HCT116 (cell line): ENCODE data around the gene CLASP1. TPM values are rescaled to one million over a fixed set of nuclear protein-coding genes. Genes with fewer than 3 reads are reported as not detected.

Experiments used
- ATAC-seq: fragments of 200-7000 bp; cut with Tn5 transposase; 2 replicates; pipeline ENCODE4 v1.9.1; 2020; ENCODE audit warnings: mild to moderate bottlenecking, moderate library complexity
- BruUV-seq: library from RNA; stranded (reverse); fragments of 400-500 nt; replicated peaks from 2 replicates; lab custom pipeline; 2021; lab: Mats Ljungman, UMichigan
- CTCF ChIA-PET: fragments of 300-600 bp; sonication (Branson Sonifier 250); formaldehyde crosslinking; loops from one replicate; lab custom pipeline; 2021; ENCODE audit warnings: antibody characterized with exemption; lab: Charles Lee
- POLR2A ChIA-PET: fragments of 300-600, 350-600 bp; sonication (Branson Sonifier 250); formaldehyde crosslinking; loops from one replicate; lab custom pipeline; 2021; ENCODE audit warnings: antibody characterized with exemption; lab: Charles Lee
- RAD21 ChIA-PET, 2 experiments: fragments of 300-600 bp; sonication (Branson Sonifier 250); formaldehyde crosslinking; loops; one replicate each; lab custom pipeline; 2023; ENCODE audit warnings: low total read pairs in 2 of 2; ENCODE audit not compliant: uncharacterized antibody in 2 of 2, unreplicated experiment in 2 of 2, low non-redundant PET in 1 of 2; lab: Charles Lee
- DNase-seq: peaks from one replicate; pipeline ENCODE4 v3.0.0-alpha.2; 2010; ENCODE audit warnings: low read depth, low spot score
- H2AFZ ChIP-seq: fragments of 200-600 bp; shearing (Covaris generic), sonication (generic); 2 replicates; pipeline ENCODE4 v1.6.1; 2017; ENCODE audit warnings: low read depth, mixed run types, mixed read lengths, antibody characterized with exemption, low read length; ENCODE audit not compliant: poor library complexity, severe bottlenecking
- H3K27ac ChIP-seq: 2 replicates; pipeline ENCODE4 v1.5.1; 2012; ENCODE audit warnings: low read depth, low read length
- H3K27me3 ChIP-seq: fragments of 200-600 bp; sonication (generic); 2 replicates; pipeline ENCODE4 v1.6.1; 2016; ENCODE audit warnings: mixed run types, low read length, mixed read lengths; ENCODE audit not compliant: insufficient read depth
- H3K36me3 ChIP-seq, 2 experiments: fragments of 200-500 bp in 1 of 2; fragments of 200-600 bp in 1 of 2; sonication (Bioruptor generic) in 1 of 2; sonication (generic) in 1 of 2; 2 replicates each; pipeline versions ENCODE4 v1.5.1 to v1.6.1; 2014 to 2016; ENCODE audit warnings: low read length in 2 of 2, inconsistent platforms in 1 of 2, mixed read lengths in 1 of 2, mixed run types in 1 of 2; ENCODE audit not compliant: insufficient read depth in 2 of 2, control insufficient read depth in 1 of 2
- H3K4me1 ChIP-seq, 2 experiments: fragments of 200-600 bp in 1 of 2; sonication (generic) in 1 of 2; 2 replicates each; pipeline versions ENCODE4 v1.5.1 to v1.6.1; 2012 to 2017; ENCODE audit warnings: low read length in 2 of 2, inconsistent platforms in 1 of 2, mild to moderate bottlenecking in 1 of 2, mixed read lengths in 1 of 2, mixed run types in 1 of 2, moderate library complexity in 1 of 2; ENCODE audit not compliant: insufficient read depth in 2 of 2, control insufficient read depth in 1 of 2
- H3K4me2 ChIP-seq: fragments of 200-600 bp; sonication (generic); 2 replicates; pipeline ENCODE4 v1.6.1; 2017; ENCODE audit warnings: mixed run types, low read length, mixed read lengths
- H3K4me3 ChIP-seq, 2 experiments: fragments of 200-600 bp in 1 of 2; sonication (generic) in 1 of 2; replicated peaks in 1 of 2; 2 replicates each; pipeline ENCODE4 v1.5.1; 2011 to 2016; ENCODE audit warnings: low read length in 2 of 2, control low read depth in 1 of 2, low read depth in 1 of 2, mild to moderate bottlenecking in 1 of 2, mixed read lengths in 1 of 2, mixed run types in 1 of 2
- H3K79me2 ChIP-seq: fragments of 200-600 bp; sonication (generic); 2 replicates; pipeline ENCODE4 v1.6.1; 2017; ENCODE audit warnings: mild to moderate bottlenecking, mixed run types, low read length, moderate library complexity, mixed read lengths; ENCODE audit not compliant: insufficient read depth
- H3K9ac ChIP-seq: fragments of 200-600 bp; sonication (generic); 2 replicates; pipeline ENCODE4 v1.6.1; 2016; ENCODE audit warnings: low read length, mixed read lengths
- H3K9me2 ChIP-seq: fragments of 200-600 bp; sonication (generic), shearing (Covaris generic); 2 replicates; pipeline ENCODE4 v1.6.1; 2017; ENCODE audit warnings: mixed run types, mild to moderate bottlenecking, moderate library complexity; ENCODE audit not compliant: insufficient read depth
- H3K9me3 ChIP-seq, 2 experiments: fragments of 200-500 bp in 1 of 2; fragments of 200-600 bp in 1 of 2; sonication (Bioruptor generic) in 1 of 2; sonication (generic) in 1 of 2; 2 replicates each; pipeline ENCODE4 v1.6.1; 2014 to 2017; ENCODE audit warnings: low read length in 2 of 2, mixed read lengths in 2 of 2, inconsistent platforms in 1 of 2, low read depth in 1 of 2, mild to moderate bottlenecking in 1 of 2, mixed run types in 1 of 2, moderate library complexity in 1 of 2; ENCODE audit not compliant: control insufficient read depth in 1 of 2, insufficient read depth in 1 of 2
- H4K20me1 ChIP-seq: fragments of 200-600 bp; sonication (generic), shearing (Covaris generic); 2 replicates; pipeline ENCODE4 v1.6.1; 2017; ENCODE audit warnings: mixed run types, mild to moderate bottlenecking, moderate library complexity; ENCODE audit not compliant: insufficient read depth
- FOSL1 ChIP-seq: IDR thresholded peaks from 2 replicates; pipeline ENCODE4 v1.6.1; 2012; ENCODE audit warnings: low read depth
- RAD21 ChIP-seq: IDR thresholded peaks from 2 replicates; pipeline ENCODE4 v1.6.1; 2012; ENCODE audit warnings: low read depth, mild to moderate bottlenecking
- SIN3A ChIP-seq: IDR thresholded peaks from 2 replicates; pipeline ENCODE4 v1.6.1; 2012; ENCODE audit warnings: low read depth
- SP1 ChIP-seq: IDR thresholded peaks from 2 replicates; pipeline ENCODE4 v1.6.1; 2012; ENCODE audit warnings: low read depth
- SRF ChIP-seq: IDR thresholded peaks from 2 replicates; pipeline ENCODE4 v1.6.1; 2012; ENCODE audit warnings: low read depth
- ZBTB33 ChIP-seq: IDR thresholded peaks from 2 replicates; pipeline ENCODE4 v1.6.1; 2011; ENCODE audit warnings: mild to moderate bottlenecking, low read length, moderate library complexity; ENCODE audit not compliant: insufficient replicate concordance; ENCODE audit errors: extremely low read depth
- ZFX ChIP-seq: fragments of 450-650 bp; IDR thresholded peaks from 2 replicates; pipeline ENCODE4 v1.6.1; 2017
- intact Hi-C: fragments of 100-400 bp; cut with micrococcal nuclease; formaldehyde crosslinking; loops from 2 replicates; pipeline ENCODE4 v1.10.0; 2022
- total RNA-seq: library from RNA; stranded (reverse); gene quantifications from one replicate; pipeline ENCODE4 v1.2.1, GENCODE V29; 2021; ENCODE audit not compliant: unreplicated experiment
- TF ChIP-seq, protein P1 (sequence below): IDR thresholded peaks from 2 replicates; pipeline ENCODE4 v1.6.1; 2012; ENCODE audit warnings: low read depth
- TF ChIP-seq, protein P2 (sequence below), 3 experiments: fragments of 200-600 bp in 1 of 3; sonication (generic) in 1 of 3; IDR thresholded peaks in 2 of 3; conservative IDR thresholded peaks in 1 of 3; 2 replicates each; pipeline ENCODE4 v1.5.1; 2012 to 2017; ENCODE audit warnings: low read depth in 2 of 3, low read length in 2 of 3, antibody characterized with exemption in 1 of 3, borderline replicate concordance in 1 of 3, control low read depth in 1 of 3, mild to moderate bottlenecking in 1 of 3, mixed read lengths in 1 of 3, mixed run types in 1 of 3, moderate library complexity in 1 of 3; ENCODE audit not compliant: insufficient read depth in 1 of 3

Gene CLASP1
- total RNA-seq, 1 experiment from 2014 or later: 41.9 TPM

DNA sequence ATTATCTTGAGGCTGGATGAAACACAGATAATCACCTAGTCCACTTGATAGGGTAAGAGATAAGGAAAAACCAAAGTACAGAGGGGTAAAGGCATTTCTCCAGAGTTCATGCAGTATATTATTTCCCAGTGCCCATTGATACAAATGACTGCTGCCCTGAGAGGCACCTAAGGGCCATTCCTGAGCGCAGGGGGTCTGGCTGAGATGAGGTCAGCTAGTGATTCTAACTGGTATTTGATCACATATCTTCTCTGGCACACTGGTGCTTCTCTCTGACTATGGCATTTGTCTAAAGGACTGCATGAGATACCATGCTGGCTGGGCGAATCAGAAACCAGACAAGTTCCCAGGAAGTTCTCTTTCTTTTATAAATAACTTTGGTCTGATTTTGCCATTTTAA lies 291.0 kb downstream of the CLASP1 start (continued):
- TF ChIP-seq SIN3A (no peak), ZFX (no peak), SRF (no peak), ZBTB33 (no peak), FOSL1 (no peak)
- TF ChIP-seq, protein P1, sequence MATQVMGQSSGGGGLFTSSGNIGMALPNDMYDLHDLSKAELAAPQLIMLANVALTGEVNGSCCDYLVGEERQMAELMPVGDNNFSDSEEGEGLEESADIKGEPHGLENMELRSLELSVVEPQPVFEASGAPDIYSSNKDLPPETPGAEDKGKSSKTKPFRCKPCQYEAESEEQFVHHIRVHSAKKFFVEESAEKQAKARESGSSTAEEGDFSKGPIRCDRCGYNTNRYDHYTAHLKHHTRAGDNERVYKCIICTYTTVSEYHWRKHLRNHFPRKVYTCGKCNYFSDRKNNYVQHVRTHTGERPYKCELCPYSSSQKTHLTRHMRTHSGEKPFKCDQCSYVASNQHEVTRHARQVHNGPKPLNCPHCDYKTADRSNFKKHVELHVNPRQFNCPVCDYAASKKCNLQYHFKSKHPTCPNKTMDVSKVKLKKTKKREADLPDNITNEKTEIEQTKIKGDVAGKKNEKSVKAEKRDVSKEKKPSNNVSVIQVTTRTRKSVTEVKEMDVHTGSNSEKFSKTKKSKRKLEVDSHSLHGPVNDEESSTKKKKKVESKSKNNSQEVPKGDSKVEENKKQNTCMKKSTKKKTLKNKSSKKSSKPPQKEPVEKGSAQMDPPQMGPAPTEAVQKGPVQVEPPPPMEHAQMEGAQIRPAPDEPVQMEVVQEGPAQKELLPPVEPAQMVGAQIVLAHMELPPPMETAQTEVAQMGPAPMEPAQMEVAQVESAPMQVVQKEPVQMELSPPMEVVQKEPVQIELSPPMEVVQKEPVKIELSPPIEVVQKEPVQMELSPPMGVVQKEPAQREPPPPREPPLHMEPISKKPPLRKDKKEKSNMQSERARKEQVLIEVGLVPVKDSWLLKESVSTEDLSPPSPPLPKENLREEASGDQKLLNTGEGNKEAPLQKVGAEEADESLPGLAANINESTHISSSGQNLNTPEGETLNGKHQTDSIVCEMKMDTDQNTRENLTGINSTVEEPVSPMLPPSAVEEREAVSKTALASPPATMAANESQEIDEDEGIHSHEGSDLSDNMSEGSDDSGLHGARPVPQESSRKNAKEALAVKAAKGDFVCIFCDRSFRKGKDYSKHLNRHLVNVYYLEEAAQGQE: no peak

GRCh38 chr2:121356058-121356640 lies 293.1 kb downstream of the CLASP1 start:
- peak; percentile 95 for ATAC-seq

More at GRCh38 chr2:121356058-121356640, 293.1 kb downstream of the CLASP1 start:
- ChIA-PET POLR2A (interaction anchor here (0.6 to 2.1 kb wide), 4 partner anchors 135 to 281 kb away, joined by 3 to 9 read pairs (median 5); no protein-coding TSS in a partner anchor), CTCF (interaction anchor here (0.6 to 6.3 kb wide), 27 partner anchors 8 to 281 kb away, joined by 3 to 99 read pairs (median 4); no protein-coding TSS in a partner anchor), RAD21 (interaction anchor here (0.6 to 3.4 kb wide), 6 partner anchors 219 to 261 kb away, joined by 3 to 14 read pairs (median 11); no protein-coding TSS in a partner anchor)
- H3K9me3 ChIP-seq: no peaks in the 10 kb centered on the region
- no peak overlapping the region for H3K4me3 ChIP-seq
- H3K27ac ChIP-seq: no peak overlapping the region
- intact Hi-C loops: loop anchor here (1.0 to 5.0 kb wide), 4 partner anchors 228 to 659 kb away; no protein-coding TSS in a partner anchor
- H3K9me2 ChIP-seq: no peaks in the 10 kb centered on the region
- peaks cover 0 to 9% of the 10 kb centered on the region in 2 experiments; a peak in 1 of 4 replicates for H3K4me1 ChIP-seq
- peaks cover 0 to 6% of the 10 kb centered on the region in 2 experiments; a peak in 1 of 4 replicates for H3K36me3 ChIP-seq
- H3K4me2 ChIP-seq: no peak overlapping the region
- no peaks in the 10 kb centered on the region for H3K79me2 ChIP-seq
- H3K9ac ChIP-seq: no peak overlapping the region
- no TSS peak for BruUV-seq
- TF ChIP-seq RAD21: peak; percentile 80
- TF ChIP-seq, protein P2, sequence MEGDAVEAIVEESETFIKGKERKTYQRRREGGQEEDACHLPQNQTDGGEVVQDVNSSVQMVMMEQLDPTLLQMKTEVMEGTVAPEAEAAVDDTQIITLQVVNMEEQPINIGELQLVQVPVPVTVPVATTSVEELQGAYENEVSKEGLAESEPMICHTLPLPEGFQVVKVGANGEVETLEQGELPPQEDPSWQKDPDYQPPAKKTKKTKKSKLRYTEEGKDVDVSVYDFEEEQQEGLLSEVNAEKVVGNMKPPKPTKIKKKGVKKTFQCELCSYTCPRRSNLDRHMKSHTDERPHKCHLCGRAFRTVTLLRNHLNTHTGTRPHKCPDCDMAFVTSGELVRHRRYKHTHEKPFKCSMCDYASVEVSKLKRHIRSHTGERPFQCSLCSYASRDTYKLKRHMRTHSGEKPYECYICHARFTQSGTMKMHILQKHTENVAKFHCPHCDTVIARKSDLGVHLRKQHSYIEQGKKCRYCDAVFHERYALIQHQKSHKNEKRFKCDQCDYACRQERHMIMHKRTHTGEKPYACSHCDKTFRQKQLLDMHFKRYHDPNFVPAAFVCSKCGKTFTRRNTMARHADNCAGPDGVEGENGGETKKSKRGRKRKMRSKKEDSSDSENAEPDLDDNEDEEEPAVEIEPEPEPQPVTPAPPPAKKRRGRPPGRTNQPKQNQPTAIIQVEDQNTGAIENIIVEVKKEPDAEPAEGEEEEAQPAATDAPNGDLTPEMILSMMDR (IDR thresholded peaks at IDR 0.05 in 2 of 3, conservative IDR thresholded peaks at IDR 0.05 in 1 of 3; ENCODE audit: borderline replicate concordance in 1 of 3, insufficient read depth in 1 of 3, low read depth in 2 of 3, low read length in 2 of 3): peak; percentile 76 to 82 (median 78)
- no peak for TF ChIP-seq SP1
- DNase-seq: peak; percentile 48
- H3K27me3 ChIP-seq: no peaks in the 10 kb centered on the region
- H4K20me1 ChIP-seq: peaks cover 4% of the 10 kb centered on the region; the same call in 1 of the 2 replicates
- no peak overlapping the region for H2AFZ ChIP-seq
